Measurements from ENCODE around the gene ZKSCAN5. TPM values are rescaled to one million over a fixed set of nuclear protein-coding genes. Genes with fewer than 3 reads are reported as not detected.

The ZKSCAN5 gene
- polyA plus RNA-seq, 3 donors, result 1.6 to 2.9 (median 2.2) TPM

GRCh38 chr7:99525713-99526440 is 21.4 kb downstream of the ZKSCAN5 start:
- Histone ChIP-seq H3K4me2 (replicated peaks; ENCODE audit: extremely low read depth, low read length, poor library complexity, severe bottlenecking) (no peak overlapping the region), H3K9ac (ENCODE audit: insufficient read depth, low read length, poor library complexity, severe bottlenecking) (no peak overlapping the region), H3K27me3 (ENCODE audit: control insufficient read depth in 2 of 2, insufficient read depth in 2 of 2, low read length in 2 of 2) (no peaks in the 10 kb centered on the region), H4K20me1 (ENCODE audit: insufficient read depth, low read length) (no peaks in the 10 kb centered on the region), H3K4me3 (replicated peaks in 1 of 3; ENCODE audit: low read depth in 2 of 3, low read length in 3 of 3) (no peak overlapping the region), H3K79me2 (ENCODE audit: insufficient read depth, low read length) (no peaks in the 10 kb centered on the region), H3K36me3 (replicated peaks in 1 of 2; ENCODE audit: control insufficient read depth in 1 of 2, insufficient read depth in 2 of 2, low read length in 2 of 2) (peaks cover 49 to 80% of the 10 kb centered on the region in 2 donors), H3K27ac (ENCODE audit: low read depth in 1 of 2, low read length in 2 of 2) (no peak overlapping the region), H3K4me1 (ENCODE audit: control insufficient read depth in 1 of 2, insufficient read depth in 2 of 2, low read length in 2 of 2) (no peaks in the 10 kb centered on the region), H3K9me3 (replicated peaks in 1 of 2; ENCODE audit: control insufficient read depth in 1 of 2, insufficient read depth in 1 of 2, low read length in 2 of 2) (peaks cover 23 to 28% of the 10 kb centered on the region in 2 donors), H2AFZ (ENCODE audit: insufficient read depth, low read depth, low read length, poor library complexity, severe bottlenecking) (no peak overlapping the region)
- peaks cover 0 to 2% (median 0%) of the 10 kb centered on the region in 3 donors for H3K27me3 Mint-ChIP-seq (ENCODE audit: low read depth in 3 of 3)
- H3K27ac Mint-ChIP-seq, result peak overlapping the region in 1 of 7 donors; percentile 31
- no peak for DNase-seq
- no peak overlapping the region for H3K4me3 Mint-ChIP-seq
- intact Hi-C loops (cut with micrococcal nuclease), result no loop called here
- H3K9me3 Mint-ChIP-seq, result peaks cover 21 to 32% (median 25%) of the 10 kb centered on the region in 7 donors
- H3K36me3 Mint-ChIP-seq, result peaks cover 61 to 90% of the 10 kb centered on the region in 2 donors
- no peaks in the 10 kb centered on the region for H3K4me1 Mint-ChIP-seq
- TF ChIP-seq CTCF (IDR thresholded peaks at IDR 0.05), result peak; percentile 19
- 95% methylated on average over 21 of the region's 21 CpGs for WGBS (ENCODE audit: insufficient coverage)

- intact Hi-C loops (cut with micrococcal nuclease), result no loop called here
- H4K20me1 ChIP-seq (ENCODE audit: insufficient read depth, low read length), result no peaks in the 10 kb centered on the region
- Mint-ChIP-seq H3K4me1 (no peaks in the 10 kb centered on the region), H3K36me3 (peaks cover 54 to 65% of the 10 kb centered on the region in 2 donors), H3K9me3 (peaks cover 50 to 81% (median 66%) of the 10 kb centered on the region in 7 donors), H3K27me3 (ENCODE audit: low read depth in 3 of 3) (peaks cover 0 to 6% (median 1%) of the 10 kb centered on the region in 3 donors), H3K27ac (no peak overlapping the region), H3K4me3 (no peak overlapping the region)
- 100% methylated on average over 7 of the region's 12 CpGs for WGBS (ENCODE audit: insufficient coverage)
- no peaks in the 10 kb centered on the region for H3K4me1 ChIP-seq (ENCODE audit: control insufficient read depth in 1 of 2, insufficient read depth in 2 of 2, low read length in 2 of 2)
- H3K27me3 ChIP-seq (ENCODE audit: control insufficient read depth in 2 of 2, insufficient read depth in 2 of 2, low read length in 2 of 2), result no peaks in the 10 kb centered on the region
- H3K79me2 ChIP-seq (ENCODE audit: insufficient read depth, low read length), result no peaks in the 10 kb centered on the region
- H3K9ac ChIP-seq (ENCODE audit: insufficient read depth, low read length, poor library complexity, severe bottlenecking), result no peak overlapping the region
- peak overlapping the region in 1 of 3 experiments; percentile 52 for H3K4me3 ChIP-seq (replicated peaks in 1 of 3; ENCODE audit: low read depth in 2 of 3, low read length in 3 of 3)
- no peak overlapping the region for H3K27ac ChIP-seq (ENCODE audit: low read depth in 1 of 2, low read length in 2 of 2)
- DNase-seq, result no peak
- peaks cover 29 to 67% of the 10 kb centered on the region in 2 donors for H3K36me3 ChIP-seq (replicated peaks in 1 of 2; ENCODE audit: control insufficient read depth in 1 of 2, insufficient read depth in 2 of 2, low read length in 2 of 2)
- peaks cover 56 to 68% of the 10 kb centered on the region in 2 donors for H3K9me3 ChIP-seq (replicated peaks in 1 of 2; ENCODE audit: control insufficient read depth in 1 of 2, insufficient read depth in 1 of 2, low read length in 2 of 2)
- H3K4me2 ChIP-seq (replicated peaks; ENCODE audit: extremely low read depth, low read length, poor library complexity, severe bottlenecking), result no peak overlapping the region
- H2AFZ ChIP-seq (ENCODE audit: insufficient read depth, low read depth, low read length, poor library complexity, severe bottlenecking), result no peak overlapping the region
- TF ChIP-seq CTCF (IDR thresholded peaks at IDR 0.05), result no peak
Measured at GRCh38 chr7:99531354-99531765, 26.9 kb downstream of the ZKSCAN5 start.

Data from CD14-positive monocyte (primary cell).